WTC11 (cell line): ENCODE data around the gene CLEC1B. TPM values are rescaled to one million over a fixed set of nuclear protein-coding genes. Genes with fewer than 3 reads are reported as not detected.
"Not testable (repeated sequence)": the region's sequence is repeated elsewhere in the genome, so short reads cannot be mapped to it uniquely, and the experiment has no call there.

Source experiments
- ATAC-seq: fragments of 200-7000 bp; cut with Tn5 transposase; 2 replicates; pipeline ENCODE4 v1.10.0; 2021; ENCODE audit warnings: mild to moderate bottlenecking, moderate library complexity
- CTCF ChIA-PET: fragments of 300-600 bp; sonication (Branson Sonifier 250); formaldehyde crosslinking; loops from one replicate; lab custom pipeline; 2021; ENCODE audit warnings: antibody characterized with exemption; lab: Charles Lee
- POLR2A ChIA-PET: fragments of 350-600 bp; sonication (Branson Sonifier 250); formaldehyde crosslinking; loops from one replicate; lab custom pipeline; 2021; ENCODE audit warnings: antibody characterized with exemption; lab: Charles Lee
- DNase-seq: peaks from one replicate; pipeline ENCODE4 v3.0.0; 2021; ENCODE audit warnings: low spot score
- H3K27ac Mint-ChIP-seq: 2 replicates; pipeline ENCODE4 v1.8.0; 2021; ENCODE audit warnings: mixed read lengths
- H3K27me3 Mint-ChIP-seq: 2 replicates; pipeline ENCODE4 v1.8.0; 2021; ENCODE audit warnings: low read depth, mild to moderate bottlenecking, moderate library complexity, mixed read lengths
- H3K36me3 Mint-ChIP-seq: 2 replicates; pipeline ENCODE4 v1.8.0; 2021; ENCODE audit warnings: mixed read lengths
- H3K4me1 Mint-ChIP-seq: 2 replicates; pipeline ENCODE4 v1.8.0; 2022; ENCODE audit warnings: mixed read lengths
- H3K4me3 Mint-ChIP-seq: 2 replicates; pipeline ENCODE4 v1.8.0; 2021; ENCODE audit warnings: mild to moderate bottlenecking, moderate library complexity, mixed read lengths
- H3K9me3 Mint-ChIP-seq: 2 replicates; pipeline ENCODE4 v1.8.0; 2021; ENCODE audit warnings: mixed read lengths
- IRF1 ChIP-seq: sonication (generic); formaldehyde crosslinking; IDR thresholded peaks from 2 replicates; pipeline ENCODE4 v1.8.0; 2023; ENCODE audit warnings: missing genetic modification reagents
- MLX ChIP-seq: sonication (generic); formaldehyde crosslinking; IDR thresholded peaks from 2 replicates; pipeline ENCODE4 v1.8.1; 2023; ENCODE audit warnings: mild to moderate bottlenecking, missing genetic modification reagents, moderate library complexity
- NFYB ChIP-seq: sonication (generic); formaldehyde crosslinking; conservative IDR thresholded peaks from 2 replicates; pipeline ENCODE4 v1.8.0; 2022; ENCODE audit warnings: low read depth, missing genetic modification reagents
- ZNF532 ChIP-seq: fragments of 250-450 bp; sonication (Bioruptor Pico); IDR thresholded peaks from 2 replicates; pipeline ENCODE4 v1.9.0; 2021; ENCODE audit warnings: mild to moderate bottlenecking, borderline replicate concordance
- ZNF671 ChIP-seq: fragments of 250-450 bp; sonication (Bioruptor Pico); IDR thresholded peaks from 2 replicates; pipeline ENCODE4 v1.8.0; 2021; ENCODE audit warnings: mild to moderate bottlenecking
- total RNA-seq: library from RNA; stranded (reverse); gene quantifications from 3 replicates; pipeline ENCODE4 v1.2.3, GENCODE V29; 2021
- TF ChIP-seq, protein P1 (sequence below): sonication (generic); formaldehyde crosslinking; IDR thresholded peaks from 2 replicates; pipeline ENCODE4 v1.8.1; 2022; ENCODE audit warnings: mild to moderate bottlenecking, missing genetic modification reagents, moderate library complexity, borderline replicate concordance
- TF ChIP-seq, protein P2 (sequence below): fragments of 250-450 bp; sonication (Bioruptor Pico); IDR thresholded peaks from 2 replicates; pipeline ENCODE4 v1.9.0; 2021; ENCODE audit warnings: mild to moderate bottlenecking
- TF ChIP-seq, protein P3 (sequence below): sonication (generic); formaldehyde crosslinking; IDR thresholded peaks from 2 replicates; pipeline ENCODE4 v1.8.0; 2023; ENCODE audit warnings: missing genetic modification reagents, mild to moderate bottlenecking, borderline replicate concordance

Gene CLEC1B
- total RNA-seq, 1 experiment from 2014 or later = not detected

GRCh38 chr12:9975614-9976013 lies 23.3 kb downstream of the CLEC1B start (continued):
- TF ChIP-seq ZNF532 (no peak), MLX (no peak), NFYB (CRISPR knock-in tag) (no peak), IRF1 (CRISPR knock-in tag) (no peak)
- TF ChIP-seq, protein P1, sequence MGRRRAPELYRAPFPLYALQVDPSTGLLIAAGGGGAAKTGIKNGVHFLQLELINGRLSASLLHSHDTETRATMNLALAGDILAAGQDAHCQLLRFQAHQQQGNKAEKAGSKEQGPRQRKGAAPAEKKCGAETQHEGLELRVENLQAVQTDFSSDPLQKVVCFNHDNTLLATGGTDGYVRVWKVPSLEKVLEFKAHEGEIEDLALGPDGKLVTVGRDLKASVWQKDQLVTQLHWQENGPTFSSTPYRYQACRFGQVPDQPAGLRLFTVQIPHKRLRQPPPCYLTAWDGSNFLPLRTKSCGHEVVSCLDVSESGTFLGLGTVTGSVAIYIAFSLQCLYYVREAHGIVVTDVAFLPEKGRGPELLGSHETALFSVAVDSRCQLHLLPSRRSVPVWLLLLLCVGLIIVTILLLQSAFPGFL (CRISPR knock-in tag) = no peak
- TF ChIP-seq, protein P2, sequence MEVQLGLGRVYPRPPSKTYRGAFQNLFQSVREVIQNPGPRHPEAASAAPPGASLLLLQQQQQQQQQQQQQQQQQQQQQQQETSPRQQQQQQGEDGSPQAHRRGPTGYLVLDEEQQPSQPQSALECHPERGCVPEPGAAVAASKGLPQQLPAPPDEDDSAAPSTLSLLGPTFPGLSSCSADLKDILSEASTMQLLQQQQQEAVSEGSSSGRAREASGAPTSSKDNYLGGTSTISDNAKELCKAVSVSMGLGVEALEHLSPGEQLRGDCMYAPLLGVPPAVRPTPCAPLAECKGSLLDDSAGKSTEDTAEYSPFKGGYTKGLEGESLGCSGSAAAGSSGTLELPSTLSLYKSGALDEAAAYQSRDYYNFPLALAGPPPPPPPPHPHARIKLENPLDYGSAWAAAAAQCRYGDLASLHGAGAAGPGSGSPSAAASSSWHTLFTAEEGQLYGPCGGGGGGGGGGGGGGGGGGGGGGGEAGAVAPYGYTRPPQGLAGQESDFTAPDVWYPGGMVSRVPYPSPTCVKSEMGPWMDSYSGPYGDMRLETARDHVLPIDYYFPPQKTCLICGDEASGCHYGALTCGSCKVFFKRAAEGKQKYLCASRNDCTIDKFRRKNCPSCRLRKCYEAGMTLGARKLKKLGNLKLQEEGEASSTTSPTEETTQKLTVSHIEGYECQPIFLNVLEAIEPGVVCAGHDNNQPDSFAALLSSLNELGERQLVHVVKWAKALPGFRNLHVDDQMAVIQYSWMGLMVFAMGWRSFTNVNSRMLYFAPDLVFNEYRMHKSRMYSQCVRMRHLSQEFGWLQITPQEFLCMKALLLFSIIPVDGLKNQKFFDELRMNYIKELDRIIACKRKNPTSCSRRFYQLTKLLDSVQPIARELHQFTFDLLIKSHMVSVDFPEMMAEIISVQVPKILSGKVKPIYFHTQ (CRISPR knock-in tag) = no peak
- TF ChIP-seq, protein P3, sequence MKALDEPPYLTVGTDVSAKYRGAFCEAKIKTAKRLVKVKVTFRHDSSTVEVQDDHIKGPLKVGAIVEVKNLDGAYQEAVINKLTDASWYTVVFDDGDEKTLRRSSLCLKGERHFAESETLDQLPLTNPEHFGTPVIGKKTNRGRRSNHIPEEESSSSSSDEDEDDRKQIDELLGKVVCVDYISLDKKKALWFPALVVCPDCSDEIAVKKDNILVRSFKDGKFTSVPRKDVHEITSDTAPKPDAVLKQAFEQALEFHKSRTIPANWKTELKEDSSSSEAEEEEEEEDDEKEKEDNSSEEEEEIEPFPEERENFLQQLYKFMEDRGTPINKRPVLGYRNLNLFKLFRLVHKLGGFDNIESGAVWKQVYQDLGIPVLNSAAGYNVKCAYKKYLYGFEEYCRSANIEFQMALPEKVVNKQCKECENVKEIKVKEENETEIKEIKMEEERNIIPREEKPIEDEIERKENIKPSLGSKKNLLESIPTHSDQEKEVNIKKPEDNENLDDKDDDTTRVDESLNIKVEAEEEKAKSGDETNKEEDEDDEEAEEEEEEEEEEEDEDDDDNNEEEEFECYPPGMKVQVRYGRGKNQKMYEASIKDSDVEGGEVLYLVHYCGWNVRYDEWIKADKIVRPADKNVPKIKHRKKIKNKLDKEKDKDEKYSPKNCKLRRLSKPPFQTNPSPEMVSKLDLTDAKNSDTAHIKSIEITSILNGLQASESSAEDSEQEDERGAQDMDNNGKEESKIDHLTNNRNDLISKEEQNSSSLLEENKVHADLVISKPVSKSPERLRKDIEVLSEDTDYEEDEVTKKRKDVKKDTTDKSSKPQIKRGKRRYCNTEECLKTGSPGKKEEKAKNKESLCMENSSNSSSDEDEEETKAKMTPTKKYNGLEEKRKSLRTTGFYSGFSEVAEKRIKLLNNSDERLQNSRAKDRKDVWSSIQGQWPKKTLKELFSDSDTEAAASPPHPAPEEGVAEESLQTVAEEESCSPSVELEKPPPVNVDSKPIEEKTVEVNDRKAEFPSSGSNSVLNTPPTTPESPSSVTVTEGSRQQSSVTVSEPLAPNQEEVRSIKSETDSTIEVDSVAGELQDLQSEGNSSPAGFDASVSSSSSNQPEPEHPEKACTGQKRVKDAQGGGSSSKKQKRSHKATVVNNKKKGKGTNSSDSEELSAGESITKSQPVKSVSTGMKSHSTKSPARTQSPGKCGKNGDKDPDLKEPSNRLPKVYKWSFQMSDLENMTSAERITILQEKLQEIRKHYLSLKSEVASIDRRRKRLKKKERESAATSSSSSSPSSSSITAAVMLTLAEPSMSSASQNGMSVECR (CRISPR knock-in tag) = no peak

GRCh38 chr12:9974731-9975130 lies 24.2 kb downstream of the CLEC1B start:
- H3K27me3 Mint-ChIP-seq, H3K4me1 Mint-ChIP-seq, POLR2A ChIA-PET, H3K27ac Mint-ChIP-seq, ATAC-seq, DNase-seq, H3K4me3 Mint-ChIP-seq, CTCF ChIA-PET: not testable (repeated sequence)
- Mint-ChIP-seq H3K9me3 (peaks cover 39% of the 10 kb centered on the region), H3K36me3 (peaks cover 29% of the 10 kb centered on the region)

DNA sequence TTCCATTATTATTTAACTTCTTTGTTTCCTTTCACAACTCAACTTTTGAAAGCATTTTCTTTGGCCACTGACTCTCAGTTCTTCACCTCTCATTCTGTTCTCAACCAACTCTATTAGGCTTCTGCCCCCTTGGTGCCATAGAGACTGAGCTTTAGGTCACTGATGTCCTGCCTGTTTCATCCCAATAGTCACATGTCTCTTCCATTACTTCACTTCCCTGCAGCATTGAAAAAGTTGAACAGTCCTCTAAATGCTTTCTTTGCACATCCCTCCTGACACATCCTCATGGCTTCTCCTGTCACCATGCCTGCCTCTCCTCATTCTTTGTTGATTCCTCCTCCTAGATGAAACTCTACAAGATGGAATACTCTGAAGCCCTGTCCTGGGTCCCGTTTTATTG lies 25.0 kb downstream of the CLEC1B start:
- no peak overlapping the region for H3K27ac Mint-ChIP-seq
- ATAC-seq (no peak), DNase-seq (no peak)
- peaks cover 9% of the 10 kb centered on the region for H3K4me1 Mint-ChIP-seq
- CTCF ChIA-PET = no interaction called here
- H3K36me3 Mint-ChIP-seq = peaks cover 29% of the 10 kb centered on the region
- peaks cover 39% of the 10 kb centered on the region for H3K9me3 Mint-ChIP-seq
- TF ChIP-seq ZNF671 (CRISPR knock-in tag) = no peak
- TF ChIP-seq, protein P2 (CRISPR knock-in tag) = no peak
- POLR2A ChIA-PET = no interaction called here
- peaks cover 5% of the 10 kb centered on the region; the same call in 1 of the 2 replicates for H3K27me3 Mint-ChIP-seq
- H3K4me3 Mint-ChIP-seq = no peak overlapping the region
